Stimulated activated CD4-positive, alpha-beta T cell treated with anti-CD3 and anti-CD28 coated beads, TNF-alpha, amount 100 ng/mL, for 48 hours (primary cell): ENCODE results near the gene TBC1D32.
"Not testable (repeated sequence)": the region's sequence is repeated elsewhere in the genome, so short reads cannot be mapped to it uniquely, and the experiment has no call there.

ENCODE experiments used
- DNase-seq, 3 donors: peaks; one replicate each; pipeline ENCODE4 v3.0.0-alpha.2; 2020; ENCODE audit warnings: low read depth in 3 of 3

Gene TBC1D32

DNA sequence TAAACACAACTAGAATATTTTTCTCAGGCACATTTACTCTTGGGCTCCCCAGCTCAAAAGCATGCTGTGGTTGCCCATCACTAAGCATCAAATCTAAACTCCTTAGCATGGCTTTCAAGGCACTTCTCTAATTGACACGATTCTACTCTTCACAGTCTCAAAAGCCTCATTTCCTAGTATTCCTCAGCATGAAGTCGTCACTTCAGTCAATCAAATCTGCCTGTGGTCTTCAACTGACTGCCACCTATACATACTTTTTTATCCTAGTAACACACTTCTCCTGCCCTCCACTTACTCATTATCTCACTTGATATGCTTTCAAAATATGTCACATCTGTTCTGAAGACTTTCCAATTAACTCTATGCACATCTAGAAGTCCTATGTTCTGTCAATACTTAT lies 110.3 kb downstream of the TBC1D32 start:
- DNase-seq = no peak

- no peak for DNase-seq
These were observed 111.1 kb downstream of the TBC1D32 start for GRCh38 chr6:121223212-121223611.

- no peak for DNase-seq
These were observed 111.6 kb downstream of the TBC1D32 start for GRCh38 chr6:121222656-121223055.

- DNase-seq = no peak
These were observed 117.4 kb downstream of the TBC1D32 start for GRCh38 chr6:121216928-121217327.

DNA sequence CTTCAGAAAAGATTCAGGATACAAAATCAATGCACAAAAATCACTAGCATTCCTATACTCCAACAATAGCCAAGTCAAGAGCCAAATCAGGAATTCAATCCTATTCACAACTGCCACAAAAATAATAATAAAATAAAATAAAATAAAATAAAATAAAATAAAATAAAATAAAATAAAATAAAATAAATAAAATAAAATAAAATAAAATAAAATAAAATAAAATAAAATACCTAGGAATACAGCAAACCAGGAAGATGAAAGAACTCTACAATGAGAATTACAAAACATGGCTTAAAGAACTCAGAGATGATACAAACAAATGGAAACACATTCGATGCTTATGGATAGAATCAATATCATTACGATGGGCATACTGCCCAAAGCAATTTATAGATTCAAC lies 120.9 kb downstream of the TBC1D32 start:
- DNase-seq = not testable (repeated sequence)

GRCh38 chr6:121210943-121211342 lies 123.3 kb downstream of the TBC1D32 start:
- DNase-seq = no peak

- no peak for DNase-seq
These were observed 128.7 kb downstream of the TBC1D32 start for GRCh38 chr6:121205569-121205968.

DNA sequence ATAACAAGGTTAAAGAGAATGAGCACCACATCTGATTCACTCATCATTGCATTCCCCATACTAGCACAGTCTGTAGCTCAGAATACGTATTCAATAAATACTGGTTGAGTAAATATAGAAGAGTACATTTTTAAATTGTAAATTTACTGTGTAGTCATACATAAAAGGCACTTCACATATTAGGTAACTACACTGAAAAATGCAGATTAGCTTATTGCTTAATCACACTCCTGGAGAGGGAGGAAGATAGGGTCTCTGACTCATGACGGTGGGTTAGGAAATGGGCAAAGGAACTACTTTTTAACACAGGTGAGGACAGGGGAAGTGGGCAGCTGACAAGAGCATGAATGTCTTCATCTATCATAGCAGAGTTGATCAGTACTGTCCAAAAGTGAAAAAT lies 133.2 kb downstream of the TBC1D32 start:
- no peak for DNase-seq

DNA sequence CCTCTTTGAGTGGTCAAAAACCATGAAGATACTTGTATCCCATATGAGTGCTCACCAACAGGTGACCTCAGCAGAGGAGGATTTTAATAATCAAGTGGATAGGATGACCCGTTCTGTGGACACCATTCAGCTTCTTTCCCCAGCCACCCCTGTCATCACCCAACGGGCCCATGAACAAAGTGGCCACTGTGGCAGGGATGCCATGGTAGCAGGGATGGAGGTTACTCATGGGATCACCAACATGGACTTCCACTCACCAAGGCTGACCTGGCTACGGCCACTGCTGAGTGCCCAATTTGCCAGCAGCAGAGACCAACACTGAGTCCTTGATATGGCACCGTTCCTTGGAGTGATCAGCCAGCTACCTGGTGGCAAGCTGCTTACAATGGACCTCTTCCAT lies 138.2 kb downstream of the TBC1D32 start:
- DNase-seq = not testable (repeated sequence)

GRCh38 chr6:121190122-121190521 lies 144.2 kb downstream of the TBC1D32 start:
- DNase-seq = no peak

GRCh38 chr6:121188356-121188755 lies 145.9 kb downstream of the TBC1D32 start:
- DNase-seq = no peak

GRCh38 chr6:121187833-121188200 lies 146.5 kb downstream of the TBC1D32 start:
- DNase-seq = no peak

- DNase-seq = no peak
These were observed 147.0 kb downstream of the TBC1D32 start for GRCh38 chr6:121187200-121187832.

DNA sequence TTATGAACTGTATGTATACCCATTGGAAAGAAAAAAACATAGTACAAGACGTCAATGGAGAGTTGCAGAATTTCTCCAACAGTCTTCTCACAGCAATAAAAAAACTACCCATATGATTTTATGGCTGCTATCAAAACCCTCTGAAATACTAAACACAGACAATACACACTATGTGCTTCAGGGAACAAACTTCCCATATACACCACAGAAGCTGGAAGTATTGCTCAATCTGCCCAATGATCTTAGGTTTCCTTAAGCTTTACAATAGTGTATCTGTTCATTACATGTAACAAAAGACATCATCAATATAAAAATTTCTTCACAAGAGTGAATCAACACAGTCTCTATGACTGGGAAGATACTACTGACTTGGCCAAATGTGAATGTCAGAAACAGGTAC lies 150.5 kb downstream of the TBC1D32 start:
- DNase-seq = no peak

GRCh38 chr6:121175827-121176226 lies 158.5 kb downstream of the TBC1D32 start:
- DNase-seq = no peak

- DNase-seq = not testable (repeated sequence)
These were observed 161.8 kb downstream of the TBC1D32 start for GRCh38 chr6:121172451-121172850.

DNA sequence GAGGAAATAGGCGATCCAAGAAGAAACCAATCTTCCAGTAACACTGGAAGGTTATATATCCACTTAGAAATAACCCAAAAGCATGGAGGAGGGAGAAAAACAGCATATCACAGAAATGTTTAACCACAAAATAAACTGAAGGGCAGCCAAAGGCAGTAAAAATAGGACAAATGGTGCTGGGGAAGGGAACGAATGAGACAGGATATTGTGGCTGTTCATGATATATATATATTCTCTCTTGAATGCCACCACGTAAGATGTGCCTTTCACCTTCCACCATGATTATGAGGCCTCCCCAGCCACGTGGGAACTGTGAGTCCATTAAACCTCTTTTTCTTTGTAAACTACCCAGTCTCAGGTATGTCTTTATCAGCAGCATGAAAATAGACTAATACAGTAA lies 162.4 kb downstream of the TBC1D32 start:
- no peak for DNase-seq

GRCh38 chr6:121161886-121162285 lies 172.4 kb downstream of the TBC1D32 start:
- no peak for DNase-seq

DNA sequence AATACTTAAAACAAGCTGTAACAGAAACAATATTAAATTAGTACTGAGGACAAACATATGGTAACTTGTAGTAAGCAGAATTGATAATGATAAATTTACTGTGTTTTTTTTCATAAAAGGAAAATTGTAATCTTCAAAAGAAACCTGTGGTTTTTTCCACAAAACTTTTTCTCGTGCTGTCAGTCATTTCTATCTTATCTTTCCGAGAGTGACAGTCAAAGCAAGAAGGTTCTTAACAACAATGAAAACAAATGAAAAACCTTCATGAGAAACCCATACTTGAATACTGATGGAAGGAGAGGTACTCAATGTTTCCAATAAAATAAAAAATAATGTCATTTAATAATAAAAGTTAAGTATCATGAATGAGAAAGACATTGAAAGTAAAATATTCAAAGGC lies 174.0 kb downstream of the TBC1D32 start:
- DNase-seq = no peak

- no peak for DNase-seq
These were observed 175.4 kb downstream of the TBC1D32 start for GRCh38 chr6:121158891-121159290.

- DNase-seq = no peak
These were observed 175.8 kb downstream of the TBC1D32 start for GRCh38 chr6:121158438-121158837.

GRCh38 chr6:121157906-121158305 lies 176.4 kb downstream of the TBC1D32 start:
- no peak for DNase-seq

DNA sequence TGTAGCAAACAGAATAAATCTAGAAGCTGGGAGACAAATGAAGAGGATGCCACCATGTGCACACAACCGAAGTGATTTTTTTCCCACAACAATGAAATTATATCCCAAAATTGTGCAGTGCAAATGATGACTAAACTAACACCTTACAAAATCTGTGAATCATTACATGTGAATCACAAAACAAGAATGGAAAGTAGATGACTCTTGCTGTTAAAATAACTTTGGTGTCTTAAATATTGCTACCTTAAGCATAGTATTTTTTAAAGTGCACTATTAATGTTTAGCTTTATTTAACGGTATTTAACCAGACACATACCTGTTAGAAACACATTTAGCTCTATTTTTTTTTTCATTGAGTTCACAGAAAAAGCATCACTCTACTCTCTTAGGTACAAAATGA lies 190.8 kb downstream of the TBC1D32 start:
- no peak for DNase-seq

GRCh38 chr6:121142093-121142492 lies 192.2 kb downstream of the TBC1D32 start:
- DNase-seq = no peak
